Measurements from ENCODE around the gene OPA1.

OPA1 gene

GRCh38 chr3:193560091-193560490 lies 32.9 kb upstream of the OPA1 start:
- H3K4me1 ChIP-seq (ENCODE audit: control insufficient read depth, low read length) = peaks cover 10% of the 10 kb centered on the region; the same call in 1 of the 2 replicates
- no peaks in the 10 kb centered on the region for H3K36me3 ChIP-seq (ENCODE audit: control insufficient read depth, low read length)
- H3K9me2 ChIP-seq (replicated peaks; ENCODE audit: control insufficient read depth, low read length) = no peaks in the 10 kb centered on the region
- no peak for TF ChIP-seq EZH2phosphoT487 (IDR thresholded peaks at IDR 0.05; ENCODE audit: borderline replicate concordance, low read length)
- TF ChIP-seq CTCF (IDR thresholded peaks at IDR 0.05; ENCODE audit: low read depth, low read length, poor library complexity, severe bottlenecking) = no peak
- no peak overlapping the region for H3K4me3 ChIP-seq (ENCODE audit: low read length)
- no peak overlapping the region for H3K27ac ChIP-seq (ENCODE audit: low read depth, low read length)
- H3K27me3 ChIP-seq (ENCODE audit: control insufficient read depth, low read length) = no peaks in the 10 kb centered on the region
- no peaks in the 10 kb centered on the region for H3K79me2 ChIP-seq (ENCODE audit: control insufficient read depth, low read length)
- H3K4me2 ChIP-seq (ENCODE audit: low read length) = no peak overlapping the region
- H4K20me1 ChIP-seq (ENCODE audit: control insufficient read depth, insufficient read depth, low read depth, low read length) = no peaks in the 10 kb centered on the region
- H3K9me3 ChIP-seq (ENCODE audit: control insufficient read depth, insufficient read depth, low read length) = no peaks in the 10 kb centered on the region
- no peaks in the 10 kb centered on the region for H3F3A ChIP-seq (ENCODE audit: control insufficient read depth, insufficient read depth)

- H3K27me3 ChIP-seq (ENCODE audit: control insufficient read depth, low read length) = no peaks in the 10 kb centered on the region
- H3K36me3 ChIP-seq (ENCODE audit: control insufficient read depth, low read length) = no peaks in the 10 kb centered on the region
- H3F3A ChIP-seq (ENCODE audit: control insufficient read depth, insufficient read depth) = no peaks in the 10 kb centered on the region
- no peak overlapping the region for H3K4me2 ChIP-seq (ENCODE audit: low read length)
- H3K9me2 ChIP-seq (replicated peaks; ENCODE audit: control insufficient read depth, low read length) = no peaks in the 10 kb centered on the region
- H3K9me3 ChIP-seq (ENCODE audit: control insufficient read depth, insufficient read depth, low read length) = no peaks in the 10 kb centered on the region
- TF ChIP-seq EZH2phosphoT487 (IDR thresholded peaks at IDR 0.05; ENCODE audit: borderline replicate concordance, low read length) (no peak), CTCF (IDR thresholded peaks at IDR 0.05; ENCODE audit: low read depth, low read length, poor library complexity, severe bottlenecking) (no peak)
- no peaks in the 10 kb centered on the region for H4K20me1 ChIP-seq (ENCODE audit: control insufficient read depth, insufficient read depth, low read depth, low read length)
- H3K4me3 ChIP-seq (ENCODE audit: low read length) = no peak overlapping the region
- H3K79me2 ChIP-seq (ENCODE audit: control insufficient read depth, low read length) = no peaks in the 10 kb centered on the region
- peaks cover 10% of the 10 kb centered on the region; the same call in 1 of the 2 replicates for H3K4me1 ChIP-seq (ENCODE audit: control insufficient read depth, low read length)
- no peak overlapping the region for H3K27ac ChIP-seq (ENCODE audit: low read depth, low read length)
Observed at GRCh38 chr3:193560870-193561269, 32.1 kb upstream of the OPA1 start.

- Histone ChIP-seq H3K9me3 (ENCODE audit: control insufficient read depth, insufficient read depth, low read length) (no peaks in the 10 kb centered on the region), H4K20me1 (ENCODE audit: control insufficient read depth, insufficient read depth, low read depth, low read length) (no peaks in the 10 kb centered on the region), H3K4me2 (ENCODE audit: low read length) (no peak overlapping the region), H3K27ac (ENCODE audit: low read depth, low read length) (no peak overlapping the region), H3K4me3 (ENCODE audit: low read length) (no peak overlapping the region), H3K9me2 (replicated peaks; ENCODE audit: control insufficient read depth, low read length) (no peaks in the 10 kb centered on the region), H3K27me3 (ENCODE audit: control insufficient read depth, low read length) (no peaks in the 10 kb centered on the region), H3K4me1 (ENCODE audit: control insufficient read depth, low read length) (0 out of 2 replicates have a peak, but pooled peaks cover 4% of the 10 kb centered on the region), H3K36me3 (ENCODE audit: control insufficient read depth, low read length) (no peaks in the 10 kb centered on the region), H3K79me2 (ENCODE audit: control insufficient read depth, low read length) (no peaks in the 10 kb centered on the region), H3F3A (ENCODE audit: control insufficient read depth, insufficient read depth) (no peaks in the 10 kb centered on the region)
- no peak for TF ChIP-seq EZH2phosphoT487 (IDR thresholded peaks at IDR 0.05; ENCODE audit: borderline replicate concordance, low read length)
- no peak for TF ChIP-seq CTCF (IDR thresholded peaks at IDR 0.05; ENCODE audit: low read depth, low read length, poor library complexity, severe bottlenecking)
Observed at GRCh38 chr3:193563426-193563825, 29.6 kb upstream of the OPA1 start.

All from DOHH2 (cell line).